ENCODE data around the gene IL17B.

The IL17B gene

GRCh38 chr5:149375434-149375833, 3.7 kb downstream of the IL17B start:
- DNase-seq, result no peak

GRCh38 chr5:149374801-149375200, 4.3 kb downstream of the IL17B start:
- no peak for DNase-seq

- DNase-seq, result no peak
Measured at GRCh38 chr5:149374303-149374702, 4.8 kb downstream of the IL17B start.

- DNase-seq, result no peak
Measured at GRCh38 chr5:149372932-149373331, 6.2 kb downstream of the IL17B start.

GRCh38 chr5:149372076-149372795, 6.9 kb downstream of the IL17B start:
- DNase-seq, result no peak

GRCh38 chr5:149371296-149371962, 7.7 kb downstream of the IL17B start:
- DNase-seq, result peak; percentile 62

- DNase-seq, result no peak
Measured at GRCh38 chr5:149370878-149371277, 8.2 kb downstream of the IL17B start.

- DNase-seq, result no peak
Measured at GRCh38 chr5:149367972-149368645, 11.0 kb downstream of the IL17B start.

- DNase-seq, result peak; percentile 35
Measured at GRCh38 chr5:149367249-149367971, 11.7 kb downstream of the IL17B start.

- no peak for DNase-seq
Measured at GRCh38 chr5:149366169-149366729, 12.8 kb downstream of the IL17B start.

- no peak for DNase-seq
Measured at GRCh38 chr5:149365418-149365817, 13.7 kb downstream of the IL17B start.

GRCh38 chr5:149364719-149365118, 14.4 kb downstream of the IL17B start:
- no peak for DNase-seq

GRCh38 chr5:149363936-149364335, 15.2 kb downstream of the IL17B start:
- DNase-seq, result no peak

- DNase-seq, result no peak
Measured at GRCh38 chr5:149363358-149363757, 15.7 kb downstream of the IL17B start.

- no peak for DNase-seq
Measured at GRCh38 chr5:149362541-149362940, 16.6 kb downstream of the IL17B start.

- DNase-seq, result no peak
Measured at GRCh38 chr5:149360272-149360671, 18.8 kb downstream of the IL17B start.

- DNase-seq, result no peak
Measured at GRCh38 chr5:149358868-149359495, 20.1 kb downstream of the IL17B start.

- DNase-seq, result peak; percentile 26
Measured at GRCh38 chr5:149358294-149358651, 20.8 kb downstream of the IL17B start.

GRCh38 chr5:149357370-149358293, 21.5 kb downstream of the IL17B start, which contains the start of gene PCYOX1L:
Gene PCYOX1L, plus strand, starts transcription at chr5:149358046. Its CDS starts 23 bp downstream, at chr5:149358069.
- DNase-seq, result peak; percentile 92

- DNase-seq, result no peak
Measured at GRCh38 chr5:149356391-149356790, 22.7 kb downstream of the IL17B start.

GRCh38 chr5:149355688-149356087, 23.4 kb downstream of the IL17B start:
- no peak for DNase-seq
